Stimulated activated CD4-positive, alpha-beta T cell treated with anti-CD3 and anti-CD28 coated beads, TNF-alpha, amount 100 ng/mL, for 24 hours (primary cell): ENCODE results near the gene CENPF.
"Not testable (repeated sequence)": the region's sequence is repeated elsewhere in the genome, so short reads cannot be mapped to it uniquely, and the experiment has no call there.

Source experiments
- DNase-seq, 3 experiments: peaks; one replicate each; pipeline ENCODE4 v3.0.0-alpha.2; 2020; ENCODE audit warnings: low read depth in 3 of 3

Gene CENPF

GRCh38 chr1:214583113-214583512 is 19.9 kb upstream of the CENPF start:
- DNase-seq = no peak

DNA sequence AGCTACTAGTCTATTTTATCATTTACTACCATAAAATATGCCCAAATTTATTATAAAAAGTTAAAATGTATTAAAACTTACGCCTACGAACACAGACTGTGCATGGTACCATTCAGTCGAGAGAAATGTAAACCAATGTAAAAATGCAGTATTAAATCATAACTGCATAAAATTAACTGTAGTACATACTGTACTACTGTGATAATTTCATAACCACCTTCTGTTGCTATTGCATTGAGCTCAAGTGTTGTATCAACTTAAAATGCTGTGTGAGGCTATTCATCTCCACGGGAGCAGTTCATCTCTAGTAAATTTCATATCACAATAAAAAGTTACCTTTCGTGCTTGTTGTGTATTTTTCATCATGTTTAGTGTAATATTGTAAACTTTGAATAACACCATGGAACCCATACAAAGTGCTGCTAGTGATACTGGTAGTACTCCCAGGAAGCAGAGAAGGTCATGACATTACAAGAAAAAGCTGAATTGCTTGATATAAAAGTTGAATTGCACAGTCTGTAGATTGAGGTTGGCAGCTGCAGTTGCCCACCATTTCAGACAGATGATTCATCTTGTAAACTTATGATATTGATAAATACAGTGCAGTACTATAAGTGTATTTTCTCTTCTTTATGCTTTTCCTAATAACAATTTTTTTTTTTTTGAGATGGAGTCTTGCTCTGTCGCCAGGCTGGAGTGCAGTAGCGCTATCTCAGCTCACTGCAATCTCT is 19.0 kb upstream of the CENPF start:
- DNase-seq = no peak

DNA sequence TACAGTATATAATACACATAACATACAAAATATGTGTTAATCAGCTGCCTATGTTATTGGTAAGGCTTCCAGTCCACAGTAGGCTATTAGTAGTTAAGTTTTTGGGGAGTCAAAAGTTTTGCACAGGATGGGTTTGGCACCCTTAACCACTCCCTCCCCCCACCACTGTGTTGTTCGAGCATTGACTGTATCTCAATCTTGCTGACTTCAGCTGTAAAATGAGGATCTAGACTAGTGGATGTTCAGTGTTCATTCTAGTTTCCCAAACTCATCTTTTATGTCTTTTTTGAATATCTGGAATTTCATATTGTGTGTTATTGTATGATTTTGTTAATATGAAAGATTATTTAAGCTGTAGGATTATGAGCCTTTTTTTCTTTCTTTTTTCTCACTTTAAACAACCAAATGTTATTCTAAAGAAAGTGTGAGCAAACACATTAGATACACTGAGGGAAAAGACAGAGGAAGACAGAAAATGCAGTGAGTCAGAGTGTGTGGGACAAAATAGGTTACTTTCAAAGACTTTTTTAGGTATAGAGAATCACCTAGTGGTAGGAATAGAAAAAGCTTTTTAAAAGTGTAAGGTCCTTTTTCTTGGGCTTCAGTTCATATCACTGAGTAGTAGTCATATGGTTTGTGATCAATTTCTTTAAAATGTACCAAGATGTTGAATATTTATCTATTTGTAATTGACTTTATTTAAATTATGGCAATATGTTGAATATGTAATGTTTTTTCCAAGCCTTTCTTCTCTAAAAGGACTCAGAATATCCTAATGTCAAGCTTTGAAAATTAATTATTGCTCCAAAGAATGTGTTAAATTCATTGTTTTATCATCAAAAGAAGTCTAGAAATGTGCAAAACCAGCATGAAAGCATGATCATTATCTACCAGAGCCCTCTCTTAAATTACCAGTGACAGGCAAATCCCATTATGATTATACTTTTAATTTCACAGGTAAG is 17.9 kb upstream of the CENPF start:
- DNase-seq = no peak

- no peak for DNase-seq
These were observed 16.4 kb upstream of the CENPF start for GRCh38 chr1:214586621-214587020.

- no peak for DNase-seq
These were observed 15.8 kb upstream of the CENPF start for GRCh38 chr1:214587165-214587564.

DNA sequence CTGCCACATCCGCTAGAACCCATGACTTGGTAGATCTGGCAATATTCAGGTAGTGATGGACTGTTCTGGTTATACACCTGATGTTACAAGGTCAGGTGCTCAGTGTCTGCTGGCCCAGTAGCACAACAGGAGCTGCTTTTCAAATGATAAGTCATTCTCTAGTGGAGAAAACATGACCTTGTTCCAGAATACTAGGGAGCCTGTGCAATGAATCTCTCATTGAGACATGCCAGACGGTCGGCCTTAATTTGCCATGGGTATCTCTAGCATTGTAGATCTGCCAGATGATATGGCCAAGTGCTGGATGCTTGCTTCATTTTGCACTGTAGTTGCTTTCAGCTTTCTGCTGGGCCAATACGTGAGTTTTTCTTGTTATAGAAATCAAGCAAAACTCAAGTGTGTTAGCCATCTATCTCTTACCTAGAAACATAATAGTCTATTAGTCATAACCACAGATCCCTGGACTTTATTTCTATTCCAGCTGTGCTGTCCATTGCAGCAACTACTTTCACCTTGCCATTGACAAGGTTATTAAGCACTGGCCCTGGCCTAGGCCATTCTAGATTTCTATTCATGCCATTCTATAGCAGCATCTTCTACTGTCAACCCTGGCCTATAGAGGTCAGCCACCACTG is 13.9 kb upstream of the CENPF start:
- no peak for DNase-seq

- no peak for DNase-seq
These were observed 12.3 kb upstream of the CENPF start for GRCh38 chr1:214590696-214591095.

DNA sequence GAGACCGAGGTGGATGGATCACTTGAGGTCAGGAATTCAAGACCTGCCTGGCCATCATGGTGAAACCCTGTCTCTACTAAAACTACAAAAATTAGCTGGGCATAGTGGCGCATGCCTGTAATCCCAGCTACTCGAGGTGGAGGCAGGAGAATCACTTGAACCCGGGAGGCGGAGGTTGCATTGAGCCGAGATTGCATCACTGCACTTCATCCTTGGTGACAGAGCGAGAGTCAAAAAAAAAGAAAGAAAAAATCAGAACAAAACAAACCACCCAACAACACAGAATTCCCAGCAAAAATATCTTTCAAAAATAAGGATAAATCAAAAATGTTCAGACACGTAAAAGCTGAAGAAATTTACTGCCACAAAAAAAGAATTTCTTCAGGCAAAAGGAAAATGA is 11.1 kb upstream of the CENPF start:
- DNase-seq = not testable (repeated sequence)

DNA sequence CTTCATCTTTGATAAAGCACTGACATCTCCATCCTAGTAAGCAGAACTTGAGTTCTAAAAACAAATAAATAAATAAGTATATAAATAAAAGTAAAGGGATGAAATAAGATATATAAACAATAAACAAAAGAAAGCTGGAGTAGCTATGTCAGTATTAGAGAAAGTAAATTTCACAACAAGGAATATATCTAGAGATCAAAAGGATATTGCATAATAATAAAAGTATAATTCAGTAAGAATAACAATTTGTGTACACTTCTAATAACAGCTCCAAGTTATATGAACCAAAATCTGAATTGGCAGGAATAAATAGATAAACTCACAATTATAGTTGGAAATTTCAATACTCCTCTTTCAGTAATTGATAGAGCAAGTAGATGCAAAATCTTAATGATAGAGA is 9.8 kb upstream of the CENPF start:
- no peak for DNase-seq

GRCh38 chr1:214603819-214604252 is 841 bp downstream of the CENPF start:
- no peak for DNase-seq

DNA sequence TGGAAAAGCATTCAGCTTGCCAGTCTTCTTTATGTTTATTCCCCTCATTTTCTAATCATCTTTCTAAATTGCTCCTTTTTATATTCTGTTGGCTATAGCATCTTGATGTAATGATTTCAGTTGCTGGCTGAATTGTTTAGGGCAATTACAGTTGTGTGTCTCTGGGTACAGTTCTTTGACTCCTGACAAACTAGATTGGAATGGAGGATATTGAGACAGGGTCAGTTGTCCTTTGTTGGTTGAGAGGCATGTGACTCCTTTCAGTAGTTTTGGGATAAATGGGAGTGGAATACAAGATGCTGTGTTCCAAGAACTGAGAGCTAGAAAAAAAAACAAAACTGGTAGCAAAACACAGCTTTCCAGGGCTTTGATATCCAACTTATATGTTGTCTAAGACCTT is 1.5 kb downstream of the CENPF start:
- DNase-seq = no peak

DNA sequence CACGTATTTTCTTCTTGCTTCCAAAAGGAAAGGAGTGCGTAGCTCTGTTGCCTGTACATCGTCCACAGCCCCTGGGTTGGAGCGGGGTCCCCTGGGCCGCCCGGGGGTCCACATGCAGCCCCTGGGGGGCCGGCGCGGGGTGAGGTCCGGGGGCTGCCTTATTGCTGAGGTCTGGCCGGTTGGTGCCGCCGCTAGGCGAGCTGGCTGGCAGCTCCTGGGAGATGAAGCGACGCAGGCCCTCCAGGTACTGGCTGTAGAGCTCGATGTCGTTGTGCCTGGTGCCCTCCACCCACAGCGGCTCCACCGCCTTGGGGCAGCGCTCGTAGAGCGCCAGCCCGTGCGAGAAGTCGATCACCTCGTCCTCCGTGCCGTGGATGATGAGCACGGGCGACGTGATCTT is 2.5 kb downstream of the CENPF start:
- DNase-seq = not testable (repeated sequence)

DNA sequence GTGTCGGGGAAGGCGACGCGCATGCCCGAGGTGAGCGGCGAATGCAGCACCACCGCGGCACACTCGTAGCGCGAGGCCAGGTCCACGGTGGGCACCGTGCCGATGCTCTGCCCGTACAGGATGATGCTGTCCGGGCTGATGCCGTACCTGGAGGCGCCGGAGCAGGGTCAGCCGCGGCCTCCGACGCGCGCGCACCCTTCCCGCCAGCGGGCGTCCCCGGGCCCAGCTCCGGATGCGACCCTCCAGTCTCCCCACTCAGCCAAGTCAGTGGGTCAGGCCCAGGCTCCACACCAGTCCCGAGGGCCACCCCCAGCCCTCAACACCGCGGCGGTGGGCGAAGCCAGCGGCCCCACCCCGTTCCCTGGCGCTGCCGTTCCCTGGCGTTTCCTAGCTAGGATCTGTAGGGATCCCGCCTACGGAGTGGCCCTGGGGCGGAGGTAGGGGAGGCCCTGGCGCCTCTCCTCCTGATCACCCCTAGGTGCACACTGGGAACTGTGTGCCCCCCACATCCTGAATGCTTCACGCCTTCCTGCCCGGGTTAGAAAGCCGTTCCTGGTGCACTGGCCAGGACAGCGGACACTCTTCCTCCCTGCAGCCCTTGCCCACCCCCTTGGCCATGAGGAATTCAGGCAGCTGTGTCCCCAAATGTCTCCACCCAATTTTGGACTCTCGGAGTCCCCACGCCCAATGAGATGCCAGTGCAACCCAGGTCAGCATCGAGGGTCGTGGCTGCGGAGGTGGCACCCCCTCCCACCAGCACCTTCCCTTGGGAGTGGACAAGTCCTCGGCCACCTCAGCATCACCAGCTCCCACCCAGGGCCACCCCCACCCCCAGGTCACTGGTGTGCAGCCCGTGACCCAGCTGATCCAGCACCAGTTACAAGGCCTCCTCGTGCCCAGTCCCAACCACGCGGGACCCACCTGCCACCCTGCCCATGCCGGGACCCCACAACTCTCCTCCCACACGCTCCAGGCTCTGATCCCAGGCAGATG is 3.2 kb downstream of the CENPF start:
- DNase-seq = not testable (repeated sequence)

GRCh38 chr1:214607492-214608215 is 4.7 kb downstream of the CENPF start:
- not testable (repeated sequence) for DNase-seq

DNA sequence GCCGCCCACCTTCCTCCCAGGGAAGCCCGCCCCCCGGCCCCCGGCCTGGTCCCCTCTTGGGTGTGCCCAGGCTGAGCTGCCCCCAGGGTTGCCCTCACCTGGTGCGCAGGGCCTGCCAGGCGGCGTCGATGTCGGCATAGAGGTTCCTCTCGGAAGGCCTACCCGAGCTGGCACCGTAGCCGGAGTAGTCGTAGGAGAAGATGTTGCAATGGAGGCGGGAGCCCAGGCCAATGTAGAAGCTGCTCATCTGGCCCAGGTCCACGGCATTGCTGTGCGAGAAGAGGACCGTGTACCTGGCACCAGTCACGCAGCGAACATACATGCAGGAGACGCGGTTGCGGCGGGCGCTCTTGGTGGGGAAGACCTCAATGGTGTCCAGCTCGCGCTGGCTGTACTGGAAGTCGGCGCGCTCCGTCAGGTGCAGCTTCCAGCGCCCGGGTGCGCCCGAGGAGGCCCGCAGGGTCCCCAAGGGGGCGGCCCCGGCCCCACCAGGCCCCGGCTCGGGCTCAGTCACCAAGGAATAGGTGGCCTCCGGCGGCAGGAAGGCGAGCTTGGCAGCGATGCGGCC is 5.3 kb downstream of the CENPF start:
- not testable (repeated sequence) for DNase-seq

- DNase-seq = not testable (repeated sequence)
These were observed 5.8 kb downstream of the CENPF start for GRCh38 chr1:214608817-214609216.

DNA sequence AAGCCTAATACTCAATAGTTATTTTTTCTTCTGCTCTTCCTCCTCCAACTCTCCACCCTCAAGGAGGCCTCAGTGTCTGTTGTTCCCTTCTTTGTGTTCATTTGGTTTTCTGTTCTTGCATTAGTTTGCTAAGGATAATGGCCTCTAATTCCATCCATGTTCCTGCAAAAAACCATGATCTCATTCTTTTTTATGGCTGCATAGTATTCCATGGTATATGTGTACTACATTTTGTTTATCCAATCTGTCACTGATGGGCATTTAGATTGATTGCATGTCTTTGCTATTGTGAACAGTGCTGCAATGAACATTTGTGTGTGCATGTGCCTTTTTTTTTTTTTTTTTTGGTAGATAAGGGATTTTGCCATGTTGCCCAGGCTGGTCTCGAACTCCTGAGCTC is 6.7 kb downstream of the CENPF start:
- DNase-seq = no peak

DNA sequence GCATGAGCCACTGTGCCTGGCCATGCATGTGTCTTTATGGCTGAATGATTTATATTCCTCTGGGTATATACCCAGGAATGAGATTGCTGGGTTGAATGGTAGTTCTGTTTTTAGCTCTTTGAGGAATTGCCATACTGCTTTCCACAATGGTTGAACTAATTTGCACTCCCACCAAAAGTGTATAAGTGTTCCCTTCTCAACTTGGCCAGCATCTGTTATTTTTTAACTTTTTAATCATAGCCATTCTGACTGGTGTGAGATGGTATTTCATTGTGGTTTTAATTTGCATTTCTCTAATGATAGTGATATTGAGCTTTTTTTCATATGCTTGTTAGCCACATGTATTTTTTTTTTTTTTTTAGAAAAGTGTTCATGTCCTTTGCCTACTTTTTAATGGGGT is 7.1 kb downstream of the CENPF start:
- not testable (repeated sequence) for DNase-seq

GRCh38 chr1:214615109-214615508 is 12.1 kb downstream of the CENPF start:
- DNase-seq = no peak

DNA sequence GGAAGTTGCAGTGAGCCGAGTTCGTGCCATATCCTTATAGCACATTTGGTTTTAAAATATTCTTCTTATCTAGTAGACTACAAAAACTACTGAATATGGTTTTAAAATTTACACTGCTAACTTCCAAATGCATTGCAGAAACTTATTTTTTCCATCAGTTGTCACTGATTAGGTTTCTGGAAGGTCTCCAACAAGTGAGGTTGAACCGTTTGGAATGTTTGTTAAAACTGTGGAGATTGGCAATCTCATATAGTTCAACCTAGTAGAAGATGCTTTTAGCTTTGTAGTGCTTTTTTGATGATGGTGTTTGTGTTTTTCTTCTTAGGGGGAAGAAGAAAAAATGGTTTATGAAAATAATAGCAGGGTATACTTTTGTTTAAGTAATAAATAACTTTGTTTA is 12.9 kb downstream of the CENPF start:
- no peak for DNase-seq
